GM23338 (cell line): ENCODE measurements around the gene CLEC1A. TPM values are rescaled to one million over a fixed set of nuclear protein-coding genes. Genes with fewer than 3 reads are reported as not detected.

Source experiments
- ATAC-seq: fragments of 200-7000 bp; cut with Tn5 transposase; 3 replicates; pipeline ENCODE4 v1.9.1; 2020
- DNase-seq: peaks from one replicate; pipeline ENCODE4 v3.0.0-alpha.2; 2015; ENCODE audit warnings: low spot score
- H2AFZ ChIP-seq: fragments of 200-600 bp; sonication (generic); 2 replicates; pipeline ENCODE4 v1.8.0; 2016; ENCODE audit warnings: antibody characterized with exemption, mild to moderate bottlenecking, moderate library complexity
- H3F3A ChIP-seq: fragments of 200-600 bp; sonication (generic); replicated peaks from 2 replicates; pipeline ENCODE4 v1.8.0; 2017; ENCODE audit warnings: antibody characterized with exemption, mixed run types, low read depth
- H3K27ac ChIP-seq: fragments of 200-600 bp; sonication (generic); 2 replicates; pipeline ENCODE4 v1.6.1; 2016; ENCODE audit warnings: low read depth
- H3K27me3 ChIP-seq: fragments of 200-600 bp; sonication (generic); 2 replicates; pipeline ENCODE4 v1.8.0; 2016; ENCODE audit warnings: mild to moderate bottlenecking, mixed run types, moderate library complexity; ENCODE audit not compliant: insufficient read depth
- H3K36me3 ChIP-seq: fragments of 200-600 bp; sonication (generic); 2 replicates; pipeline ENCODE4 v1.8.0; 2016; ENCODE audit warnings: mild to moderate bottlenecking; ENCODE audit not compliant: insufficient read depth
- H3K4me1 ChIP-seq: fragments of 200-600 bp; sonication (generic); 2 replicates; pipeline ENCODE4 v1.8.0; 2016; ENCODE audit warnings: mild to moderate bottlenecking, moderate library complexity; ENCODE audit not compliant: insufficient read depth
- H3K4me2 ChIP-seq: fragments of 200-600 bp; sonication (generic); 2 replicates; pipeline ENCODE4 v1.7.1; 2017; ENCODE audit warnings: mixed run types
- H3K4me3 ChIP-seq: fragments of 200-600 bp; sonication (generic); 2 replicates; pipeline ENCODE4 v1.6.1; 2016; ENCODE audit warnings: mixed run types
- H3K79me2 ChIP-seq: fragments of 200-600 bp; sonication (generic); replicated peaks from 2 replicates; pipeline ENCODE4 v1.8.0; 2017; ENCODE audit warnings: mild to moderate bottlenecking; ENCODE audit not compliant: insufficient read depth
- H3K9me2 ChIP-seq: fragments of 200-600 bp; sonication (generic); 2 replicates; pipeline ENCODE4 v1.8.0; 2017; ENCODE audit not compliant: insufficient read depth
- H4K20me1 ChIP-seq: fragments of 200-600 bp; sonication (generic); replicated peaks from 2 replicates; pipeline ENCODE4 v1.8.0; 2017; ENCODE audit warnings: mild to moderate bottlenecking; ENCODE audit not compliant: insufficient read depth
- H3K27ac Mint-ChIP-seq: 2 replicates; pipeline ENCODE4 v1.8.0; 2020; ENCODE audit warnings: inconsistent platforms, mild to moderate bottlenecking, moderate library complexity, mixed read lengths
- H3K27me3 Mint-ChIP-seq: 3 replicates; pipeline ENCODE4 v1.8.0; 2022; ENCODE audit warnings: low read depth, mild to moderate bottlenecking, moderate library complexity, mixed read lengths, inconsistent platforms; ENCODE audit not compliant: insufficient read depth, poor library complexity
- H3K36me3 Mint-ChIP-seq: 3 replicates; pipeline ENCODE4 v1.8.0; 2021; ENCODE audit warnings: low read depth, mild to moderate bottlenecking, inconsistent platforms, moderate library complexity, mixed read lengths
- H3K4me1 Mint-ChIP-seq: 3 replicates; pipeline ENCODE4 v1.8.0; 2020; ENCODE audit warnings: mild to moderate bottlenecking, inconsistent platforms, mixed read lengths
- H3K4me3 Mint-ChIP-seq: 3 replicates; pipeline ENCODE4 v1.8.0; 2021; ENCODE audit warnings: moderate library complexity, mild to moderate bottlenecking, inconsistent platforms, mixed read lengths
- H3K9me3 Mint-ChIP-seq: 3 replicates; pipeline ENCODE4 v1.8.0; 2020; ENCODE audit warnings: moderate library complexity, mild to moderate bottlenecking, inconsistent platforms, mixed read lengths
- CREB1 ChIP-seq: fragments of 250-450 bp; sonication (Bioruptor Pico); IDR thresholded peaks from 2 replicates; pipeline ENCODE4 v1.5.0; 2020; ENCODE audit warnings: low read depth, mild to moderate bottlenecking, moderate library complexity
- EZH2 ChIP-seq: fragments of 200-600 bp; sonication (generic); IDR thresholded peaks from one replicate; pipeline ENCODE4 v1.8.0; 2017; ENCODE audit warnings: antibody characterized with exemption, mild to moderate bottlenecking, low read depth; ENCODE audit not compliant: unreplicated experiment
- EZH2phosphoT487 ChIP-seq: fragments of 200-600 bp; sonication (generic); IDR thresholded peaks from one replicate; pipeline ENCODE4 v1.8.1; 2018; ENCODE audit warnings: antibody characterized with exemption; ENCODE audit not compliant: unreplicated experiment
- JUNB ChIP-seq: IDR thresholded peaks from one replicate; pipeline ENCODE4 v1.6.1; 2016; ENCODE audit warnings: antibody characterized with exemption; ENCODE audit not compliant: unreplicated experiment
- NANOG ChIP-seq: IDR thresholded peaks from 2 replicates; pipeline ENCODE4 v1.6.1; 2016; ENCODE audit warnings: antibody characterized with exemption, borderline replicate concordance
- POLR2AphosphoS5 ChIP-seq: IDR thresholded peaks from 2 replicates; pipeline ENCODE4 v1.6.1; 2016; ENCODE audit warnings: antibody characterized with exemption, low read depth
- STAT1 ChIP-seq: IDR thresholded peaks from one replicate; pipeline ENCODE4 v1.6.1; 2016; ENCODE audit warnings: antibody characterized with exemption; ENCODE audit not compliant: unreplicated experiment
- ZNF114 ChIP-seq: fragments of 250-450 bp; sonication (Bioruptor Pico); IDR thresholded peaks from 2 replicates; pipeline ENCODE4 v1.5.0; 2020; ENCODE audit warnings: mild to moderate bottlenecking, moderate library complexity
- ZNF331 ChIP-seq: fragments of 250-450 bp; sonication (Bioruptor Pico); IDR thresholded peaks from 2 replicates; pipeline ENCODE4 v1.5.0; 2020; ENCODE audit warnings: low read depth, mild to moderate bottlenecking, moderate library complexity
- polyA plus RNA-seq: library from polyadenylated mRNA; unstranded; fragments of >200 nt; fragmentation: Nextera tagmentation; extraction: Ambion mirVana; gene quantifications from 2 replicates; pipeline ENCODE4 v1.2.1, GENCODE V29; 2016
- total RNA-seq: library from RNA; depleted of rRNA; stranded (reverse); fragments of >200 nt; shearing (Covaris generic); gene quantifications from 2 replicates; pipeline ENCODE4 v1.2.3, GENCODE V29; 2014
- TF ChIP-seq, protein P1 (sequence below): IDR thresholded peaks from one replicate; pipeline ENCODE4 v1.6.1; 2018; ENCODE audit warnings: antibody characterized with exemption; ENCODE audit not compliant: unreplicated experiment
- TF ChIP-seq, protein P2 (sequence below), 2 experiments: fragments of 200-600 bp in 1 of 2; sonication (generic) in 1 of 2; conservative IDR thresholded peaks; 2 replicates each; pipeline versions ENCODE4 v1.5.1 to v1.6.1; 2016 to 2017; ENCODE audit warnings: antibody characterized with exemption in 2 of 2, low read depth in 2 of 2, mild to moderate bottlenecking in 2 of 2, moderate library complexity in 1 of 2
- TF ChIP-seq, protein P3 (sequence below): IDR thresholded peaks from 2 replicates; pipeline ENCODE4 v1.6.1; 2016; ENCODE audit warnings: antibody characterized with exemption
- TF ChIP-seq, protein P4 (sequence below): fragments of 250-450 bp; sonication (Bioruptor Pico); IDR thresholded peaks from 2 replicates; pipeline ENCODE4 v1.5.0; 2020; ENCODE audit warnings: mild to moderate bottlenecking, moderate library complexity

CLEC1A gene
- total and polyA plus RNA-seq, 2 experiments from 2014 or later: 1.1 TPM; not detected in 1

DNA sequence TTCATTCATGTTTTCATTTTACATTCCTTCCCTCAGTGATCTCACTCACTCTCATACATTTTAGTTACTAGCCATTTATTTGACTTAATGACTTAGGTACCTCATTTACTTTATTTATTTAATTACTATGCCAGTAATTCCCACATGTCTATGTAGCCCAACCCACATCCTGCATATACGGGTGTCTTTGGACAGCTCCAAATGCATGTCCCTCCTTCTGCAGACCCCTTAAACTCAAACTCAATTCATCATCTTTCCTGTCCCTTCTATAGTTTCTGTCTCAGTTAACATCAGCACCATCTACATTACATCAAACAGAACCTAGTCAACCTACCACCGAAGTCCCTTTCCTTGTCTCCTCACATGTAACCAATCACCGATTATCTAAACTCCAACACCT, 2.8 kb downstream of the CLEC1A start:
- H4K20me1 ChIP-seq: no peaks in the 10 kb centered on the region
- DNase-seq (no peak), ATAC-seq (no peak)
- H3F3A ChIP-seq: no peaks in the 10 kb centered on the region
- TF ChIP-seq, protein P1, sequence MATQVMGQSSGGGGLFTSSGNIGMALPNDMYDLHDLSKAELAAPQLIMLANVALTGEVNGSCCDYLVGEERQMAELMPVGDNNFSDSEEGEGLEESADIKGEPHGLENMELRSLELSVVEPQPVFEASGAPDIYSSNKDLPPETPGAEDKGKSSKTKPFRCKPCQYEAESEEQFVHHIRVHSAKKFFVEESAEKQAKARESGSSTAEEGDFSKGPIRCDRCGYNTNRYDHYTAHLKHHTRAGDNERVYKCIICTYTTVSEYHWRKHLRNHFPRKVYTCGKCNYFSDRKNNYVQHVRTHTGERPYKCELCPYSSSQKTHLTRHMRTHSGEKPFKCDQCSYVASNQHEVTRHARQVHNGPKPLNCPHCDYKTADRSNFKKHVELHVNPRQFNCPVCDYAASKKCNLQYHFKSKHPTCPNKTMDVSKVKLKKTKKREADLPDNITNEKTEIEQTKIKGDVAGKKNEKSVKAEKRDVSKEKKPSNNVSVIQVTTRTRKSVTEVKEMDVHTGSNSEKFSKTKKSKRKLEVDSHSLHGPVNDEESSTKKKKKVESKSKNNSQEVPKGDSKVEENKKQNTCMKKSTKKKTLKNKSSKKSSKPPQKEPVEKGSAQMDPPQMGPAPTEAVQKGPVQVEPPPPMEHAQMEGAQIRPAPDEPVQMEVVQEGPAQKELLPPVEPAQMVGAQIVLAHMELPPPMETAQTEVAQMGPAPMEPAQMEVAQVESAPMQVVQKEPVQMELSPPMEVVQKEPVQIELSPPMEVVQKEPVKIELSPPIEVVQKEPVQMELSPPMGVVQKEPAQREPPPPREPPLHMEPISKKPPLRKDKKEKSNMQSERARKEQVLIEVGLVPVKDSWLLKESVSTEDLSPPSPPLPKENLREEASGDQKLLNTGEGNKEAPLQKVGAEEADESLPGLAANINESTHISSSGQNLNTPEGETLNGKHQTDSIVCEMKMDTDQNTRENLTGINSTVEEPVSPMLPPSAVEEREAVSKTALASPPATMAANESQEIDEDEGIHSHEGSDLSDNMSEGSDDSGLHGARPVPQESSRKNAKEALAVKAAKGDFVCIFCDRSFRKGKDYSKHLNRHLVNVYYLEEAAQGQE: no peak
- TF ChIP-seq POLR2AphosphoS5 (no peak), NANOG (no peak), ZNF331 (CRISPR knock-in tag) (no peak), ZNF114 (CRISPR knock-in tag) (no peak), STAT1 (no peak), CREB1 (CRISPR knock-in tag) (no peak), EZH2 (no peak), EZH2phosphoT487 (no peak), JUNB (no peak)
- TF ChIP-seq, protein P2, sequence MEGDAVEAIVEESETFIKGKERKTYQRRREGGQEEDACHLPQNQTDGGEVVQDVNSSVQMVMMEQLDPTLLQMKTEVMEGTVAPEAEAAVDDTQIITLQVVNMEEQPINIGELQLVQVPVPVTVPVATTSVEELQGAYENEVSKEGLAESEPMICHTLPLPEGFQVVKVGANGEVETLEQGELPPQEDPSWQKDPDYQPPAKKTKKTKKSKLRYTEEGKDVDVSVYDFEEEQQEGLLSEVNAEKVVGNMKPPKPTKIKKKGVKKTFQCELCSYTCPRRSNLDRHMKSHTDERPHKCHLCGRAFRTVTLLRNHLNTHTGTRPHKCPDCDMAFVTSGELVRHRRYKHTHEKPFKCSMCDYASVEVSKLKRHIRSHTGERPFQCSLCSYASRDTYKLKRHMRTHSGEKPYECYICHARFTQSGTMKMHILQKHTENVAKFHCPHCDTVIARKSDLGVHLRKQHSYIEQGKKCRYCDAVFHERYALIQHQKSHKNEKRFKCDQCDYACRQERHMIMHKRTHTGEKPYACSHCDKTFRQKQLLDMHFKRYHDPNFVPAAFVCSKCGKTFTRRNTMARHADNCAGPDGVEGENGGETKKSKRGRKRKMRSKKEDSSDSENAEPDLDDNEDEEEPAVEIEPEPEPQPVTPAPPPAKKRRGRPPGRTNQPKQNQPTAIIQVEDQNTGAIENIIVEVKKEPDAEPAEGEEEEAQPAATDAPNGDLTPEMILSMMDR (conservative IDR thresholded peaks at IDR 0.05; ENCODE audit: low read depth in 2 of 2): no peak
- TF ChIP-seq, protein P3, sequence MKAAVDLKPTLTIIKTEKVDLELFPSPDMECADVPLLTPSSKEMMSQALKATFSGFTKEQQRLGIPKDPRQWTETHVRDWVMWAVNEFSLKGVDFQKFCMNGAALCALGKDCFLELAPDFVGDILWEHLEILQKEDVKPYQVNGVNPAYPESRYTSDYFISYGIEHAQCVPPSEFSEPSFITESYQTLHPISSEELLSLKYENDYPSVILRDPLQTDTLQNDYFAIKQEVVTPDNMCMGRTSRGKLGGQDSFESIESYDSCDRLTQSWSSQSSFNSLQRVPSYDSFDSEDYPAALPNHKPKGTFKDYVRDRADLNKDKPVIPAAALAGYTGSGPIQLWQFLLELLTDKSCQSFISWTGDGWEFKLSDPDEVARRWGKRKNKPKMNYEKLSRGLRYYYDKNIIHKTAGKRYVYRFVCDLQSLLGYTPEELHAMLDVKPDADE: no peak
- TF ChIP-seq, protein P4, sequence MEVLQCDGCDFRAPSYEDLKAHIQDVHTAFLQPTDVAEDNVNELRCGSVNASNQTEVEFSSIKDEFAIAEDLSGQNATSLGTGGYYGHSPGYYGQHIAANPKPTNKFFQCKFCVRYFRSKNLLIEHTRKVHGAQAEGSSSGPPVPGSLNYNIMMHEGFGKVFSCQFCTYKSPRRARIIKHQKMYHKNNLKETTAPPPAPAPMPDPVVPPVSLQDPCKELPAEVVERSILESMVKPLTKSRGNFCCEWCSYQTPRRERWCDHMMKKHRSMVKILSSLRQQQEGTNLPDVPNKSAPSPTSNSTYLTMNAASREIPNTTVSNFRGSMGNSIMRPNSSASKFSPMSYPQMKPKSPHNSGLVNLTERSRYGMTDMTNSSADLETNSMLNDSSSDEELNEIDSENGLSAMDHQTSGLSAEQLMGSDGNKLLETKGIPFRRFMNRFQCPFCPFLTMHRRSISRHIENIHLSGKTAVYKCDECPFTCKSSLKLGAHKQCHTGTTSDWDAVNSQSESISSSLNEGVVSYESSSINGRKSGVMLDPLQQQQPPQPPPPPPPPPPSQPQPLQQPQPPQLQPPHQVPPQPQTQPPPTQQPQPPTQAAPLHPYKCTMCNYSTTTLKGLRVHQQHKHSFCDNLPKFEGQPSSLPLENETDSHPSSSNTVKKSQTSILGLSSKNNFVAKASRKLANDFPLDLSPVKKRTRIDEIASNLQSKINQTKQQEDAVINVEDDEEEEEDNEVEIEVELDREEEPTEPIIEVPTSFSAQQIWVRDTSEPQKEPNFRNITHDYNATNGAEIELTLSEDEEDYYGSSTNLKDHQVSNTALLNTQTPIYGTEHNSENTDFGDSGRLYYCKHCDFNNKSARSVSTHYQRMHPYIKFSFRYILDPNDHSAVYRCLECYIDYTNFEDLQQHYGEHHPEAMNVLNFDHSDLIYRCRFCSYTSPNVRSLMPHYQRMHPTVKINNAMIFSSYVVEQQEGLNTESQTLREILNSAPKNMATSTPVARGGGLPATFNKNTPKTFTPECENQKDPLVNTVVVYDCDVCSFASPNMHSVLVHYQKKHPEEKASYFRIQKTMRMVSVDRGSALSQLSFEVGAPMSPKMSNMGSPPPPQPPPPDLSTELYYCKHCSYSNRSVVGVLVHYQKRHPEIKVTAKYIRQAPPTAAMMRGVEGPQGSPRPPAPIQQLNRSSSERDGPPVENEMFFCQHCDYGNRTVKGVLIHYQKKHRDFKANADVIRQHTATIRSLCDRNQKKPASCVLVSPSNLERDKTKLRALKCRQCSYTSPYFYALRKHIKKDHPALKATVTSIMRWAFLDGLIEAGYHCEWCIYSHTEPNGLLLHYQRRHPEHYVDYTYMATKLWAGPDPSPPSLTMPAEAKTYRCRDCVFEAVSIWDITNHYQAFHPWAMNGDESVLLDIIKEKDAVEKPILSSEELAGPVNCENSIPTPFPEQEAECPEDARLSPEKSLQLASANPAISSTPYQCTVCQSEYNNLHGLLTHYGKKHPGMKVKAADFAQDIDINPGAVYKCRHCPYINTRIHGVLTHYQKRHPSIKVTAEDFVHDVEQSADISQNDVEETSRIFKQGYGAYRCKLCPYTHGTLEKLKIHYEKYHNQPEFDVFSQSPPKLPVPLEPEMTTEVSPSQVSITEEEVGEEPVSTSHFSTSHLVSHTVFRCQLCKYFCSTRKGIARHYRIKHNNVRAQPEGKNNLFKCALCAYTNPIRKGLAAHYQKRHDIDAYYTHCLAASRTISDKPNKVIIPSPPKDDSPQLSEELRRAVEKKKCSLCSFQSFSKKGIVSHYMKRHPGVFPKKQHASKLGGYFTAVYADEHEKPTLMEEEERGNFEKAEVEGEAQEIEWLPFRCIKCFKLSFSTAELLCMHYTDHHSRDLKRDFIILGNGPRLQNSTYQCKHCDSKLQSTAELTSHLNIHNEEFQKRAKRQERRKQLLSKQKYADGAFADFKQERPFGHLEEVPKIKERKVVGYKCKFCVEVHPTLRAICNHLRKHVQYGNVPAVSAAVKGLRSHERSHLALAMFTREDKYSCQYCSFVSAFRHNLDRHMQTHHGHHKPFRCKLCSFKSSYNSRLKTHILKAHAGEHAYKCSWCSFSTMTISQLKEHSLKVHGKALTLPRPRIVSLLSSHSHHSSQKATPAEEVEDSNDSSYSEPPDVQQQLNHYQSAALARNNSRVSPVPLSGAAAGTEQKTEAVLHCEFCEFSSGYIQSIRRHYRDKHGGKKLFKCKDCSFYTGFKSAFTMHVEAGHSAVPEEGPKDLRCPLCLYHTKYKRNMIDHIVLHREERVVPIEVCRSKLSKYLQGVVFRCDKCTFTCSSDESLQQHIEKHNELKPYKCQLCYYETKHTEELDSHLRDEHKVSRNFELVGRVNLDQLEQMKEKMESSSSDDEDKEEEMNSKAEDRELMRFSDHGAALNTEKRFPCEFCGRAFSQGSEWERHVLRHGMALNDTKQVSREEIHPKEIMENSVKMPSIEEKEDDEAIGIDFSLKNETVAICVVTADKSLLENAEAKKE (CRISPR knock-in tag): no peak
- H3K27me3 ChIP-seq: no peaks in the 10 kb centered on the region
- Mint-ChIP-seq H3K4me1 (peaks cover 11% of the 10 kb centered on the region; the same call in 2 of the 3 replicates), H3K9me3 (no peaks in the 10 kb centered on the region), H3K27ac (no peak overlapping the region), H3K36me3 (no peaks in the 10 kb centered on the region), H3K27me3 (no peaks in the 10 kb centered on the region), H3K4me3 (no peak overlapping the region)
- no peak overlapping the region for H3K4me2 ChIP-seq
- H3K9me2 ChIP-seq: no peaks in the 10 kb centered on the region
- no peak overlapping the region for H3K4me3 ChIP-seq
- H3K27ac ChIP-seq: no peak overlapping the region
- 0 out of 2 replicates have a peak, but pooled peaks cover 4% of the 10 kb centered on the region for H3K4me1 ChIP-seq
- no peaks in the 10 kb centered on the region for H3K36me3 ChIP-seq
- no peak overlapping the region for H2AFZ ChIP-seq
- no peaks in the 10 kb centered on the region for H3K79me2 ChIP-seq
